Uterus (tissue), 4 donors: ENCODE measurements around the gene CTBP1. TPM values are rescaled to one million over a fixed set of nuclear protein-coding genes. Genes with fewer than 3 reads are reported as not detected.

Experiments
- DNase-seq, 2 donors: peaks; one replicate each; pipeline ENCODE4 v3.0.0-alpha.2; 2019 to 2020
- H3K27ac ChIP-seq, 2 donors: fragments of 200-600 bp; sonication (generic); 1 replicate in 1 of 2; 2 replicates in 1 of 2; pipeline ENCODE4 v1.5.1; 2016 to 2018
- H3K27me3 ChIP-seq, 2 donors: fragments of 200-600 bp; sonication (generic); one replicate each; pipeline ENCODE4 v1.5.1; 2018 to 2019; ENCODE audit warnings: control low read depth in 1 of 2
- H3K36me3 ChIP-seq, 2 donors: fragments of 200-600 bp; sonication (generic); one replicate each; pipeline ENCODE4 v1.5.1; 2019; ENCODE audit warnings: control low read depth in 1 of 2
- H3K4me1 ChIP-seq, 2 donors: fragments of 200-600 bp; sonication (generic); one replicate each; pipeline ENCODE4 v1.5.1; 2018 to 2019; ENCODE audit warnings: control low read depth in 1 of 2
- H3K4me3 ChIP-seq, 2 donors: fragments of 200-600 bp; sonication (generic); 1 replicate in 1 of 2; 2 replicates in 1 of 2; pipeline ENCODE4 v1.5.1; 2018 to 2019; ENCODE audit warnings: mild to moderate bottlenecking in 1 of 2
- H3K9me3 ChIP-seq, 2 donors: fragments of 200-600 bp; sonication (generic); one replicate each; pipeline ENCODE4 v1.5.1; 2019; ENCODE audit warnings: control low read depth in 1 of 2
- POLR2A ChIP-seq, 2 donors: fragments of 450-650 bp; IDR thresholded peaks; one replicate each; pipeline ENCODE4 v1.6.1; 2016; ENCODE audit warnings: antibody characterized with exemption in 2 of 2, mild to moderate bottlenecking in 1 of 2, moderate library complexity in 1 of 2
- intact Hi-C: fragments of 100-400 bp; cut with DNase I; formaldehyde crosslinking; loops from one replicate; pipeline ENCODE4 v1.15.1; 2023; ENCODE audit warnings: low total_unique reads
- total RNA-seq, 4 donors: library from RNA; depleted of rRNA in 3 of 4; stranded (reverse); fragments of >200 nt in 3 of 4; gene quantifications; one replicate each; pipeline versions ENCODE4 v1.1.0 to v1.2.4, GENCODE V29; 2014 to 2023
- TF ChIP-seq, protein P1 (sequence below), 4 experiments: fragments of 200-600 bp in 2 of 4; fragments of 450-650 bp in 2 of 4; sonication (generic) in 2 of 4; IDR thresholded peaks; one replicate each; pipeline ENCODE4 v1.5.1; 2016 to 2019; ENCODE audit warnings: antibody characterized with exemption in 4 of 4, mild to moderate bottlenecking in 2 of 4, moderate library complexity in 1 of 4
- donor health status: DM: yes; HTN: yes; CAD: no.

The CTBP1 gene
- total RNA-seq, 4 donors from 2014 or later, result 104 to 193 (median 162) TPM

DNA sequence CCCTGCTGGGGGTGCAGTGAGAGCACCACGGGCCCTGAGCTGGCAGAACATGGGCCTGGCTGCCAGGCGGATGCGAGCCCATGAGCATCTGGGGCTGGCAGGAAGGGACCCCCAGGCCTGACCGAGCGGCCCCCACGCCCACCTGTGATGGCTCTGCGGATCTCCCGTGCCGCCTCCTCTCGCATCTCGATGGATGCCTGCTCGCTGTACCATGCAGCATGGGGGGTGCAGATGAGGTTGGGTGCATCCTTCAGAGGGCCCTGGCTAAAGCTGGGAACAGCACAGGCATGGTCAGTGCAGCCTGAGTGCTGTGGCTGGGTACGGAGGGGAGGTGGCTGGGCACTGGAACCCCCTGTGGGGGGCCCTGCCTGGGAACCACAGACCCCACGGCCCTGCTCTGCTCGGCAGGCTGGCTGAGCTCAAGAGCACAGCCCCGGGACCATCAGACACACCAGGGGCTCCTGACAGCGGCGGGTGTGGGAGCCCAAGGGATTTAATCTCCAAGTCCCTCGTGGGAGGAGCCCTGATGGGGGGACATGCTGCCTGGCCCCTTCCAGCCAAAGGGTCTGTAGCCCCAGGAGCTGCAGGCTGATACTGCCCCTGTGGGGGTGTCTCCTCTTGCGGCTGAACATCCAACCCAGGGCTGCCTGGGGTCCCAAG, 35.5 kb downstream of the CTBP1 start:
- H3K9me3 ChIP-seq, result no peaks in the 10 kb centered on the region
- TF ChIP-seq, protein P1, sequence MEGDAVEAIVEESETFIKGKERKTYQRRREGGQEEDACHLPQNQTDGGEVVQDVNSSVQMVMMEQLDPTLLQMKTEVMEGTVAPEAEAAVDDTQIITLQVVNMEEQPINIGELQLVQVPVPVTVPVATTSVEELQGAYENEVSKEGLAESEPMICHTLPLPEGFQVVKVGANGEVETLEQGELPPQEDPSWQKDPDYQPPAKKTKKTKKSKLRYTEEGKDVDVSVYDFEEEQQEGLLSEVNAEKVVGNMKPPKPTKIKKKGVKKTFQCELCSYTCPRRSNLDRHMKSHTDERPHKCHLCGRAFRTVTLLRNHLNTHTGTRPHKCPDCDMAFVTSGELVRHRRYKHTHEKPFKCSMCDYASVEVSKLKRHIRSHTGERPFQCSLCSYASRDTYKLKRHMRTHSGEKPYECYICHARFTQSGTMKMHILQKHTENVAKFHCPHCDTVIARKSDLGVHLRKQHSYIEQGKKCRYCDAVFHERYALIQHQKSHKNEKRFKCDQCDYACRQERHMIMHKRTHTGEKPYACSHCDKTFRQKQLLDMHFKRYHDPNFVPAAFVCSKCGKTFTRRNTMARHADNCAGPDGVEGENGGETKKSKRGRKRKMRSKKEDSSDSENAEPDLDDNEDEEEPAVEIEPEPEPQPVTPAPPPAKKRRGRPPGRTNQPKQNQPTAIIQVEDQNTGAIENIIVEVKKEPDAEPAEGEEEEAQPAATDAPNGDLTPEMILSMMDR (IDR thresholded peaks at IDR 0.05), result no peak
- TF ChIP-seq POLR2A (IDR thresholded peaks at IDR 0.05), result no peak
- no peak overlapping the region for H3K4me3 ChIP-seq
- peak overlapping the region; percentile 88 to 93 for H3K27ac ChIP-seq
- H3K36me3 ChIP-seq, result no peaks in the 10 kb centered on the region
- peaks cover 24 to 55% of the 10 kb centered on the region in 2 donors for H3K4me1 ChIP-seq
- DNase-seq, result no peak
- H3K27me3 ChIP-seq, result no peaks in the 10 kb centered on the region
- intact Hi-C loops, result loop anchor here (5.0 kb wide), 1 partner anchor 34 kb away; the partner anchor contains the start of gene CTBP1

DNA sequence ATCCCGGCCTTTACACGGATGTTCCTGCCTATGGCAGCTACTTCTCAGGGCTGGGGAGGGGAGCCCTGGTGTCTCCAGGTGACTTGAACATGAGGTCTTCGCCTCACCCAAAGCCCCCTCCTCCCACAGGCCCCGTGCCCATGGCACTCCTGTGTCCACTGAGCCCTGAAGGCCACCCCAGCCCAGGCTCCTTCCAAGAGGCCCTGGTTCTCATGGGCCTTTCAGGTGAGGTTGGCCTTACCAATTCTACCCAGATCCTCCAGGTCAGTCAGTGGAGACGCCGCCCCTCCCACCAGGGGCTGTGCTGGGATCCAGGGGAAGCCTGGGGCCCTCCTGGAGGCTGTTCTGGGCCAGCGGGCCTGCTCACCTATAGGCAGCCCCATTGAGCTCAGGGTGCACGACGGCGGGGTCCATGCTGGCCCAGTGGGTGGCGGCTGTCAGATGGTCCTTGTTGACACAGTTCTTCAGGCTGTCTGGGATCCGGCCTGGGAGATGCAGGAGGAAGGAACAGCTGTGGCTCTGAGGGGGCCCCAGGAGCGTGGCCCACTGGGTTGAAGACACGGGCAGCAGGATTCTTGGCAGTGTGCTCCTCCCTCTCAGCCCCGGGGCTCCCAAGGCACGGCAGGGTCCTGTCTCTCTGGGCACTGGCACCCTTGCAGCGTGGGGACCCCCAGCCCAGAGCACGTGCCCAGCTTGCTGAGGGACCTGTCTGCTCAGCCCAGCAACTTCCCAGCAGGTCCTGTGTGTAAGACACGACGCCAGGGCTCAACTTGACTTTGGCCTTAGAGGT, 36.2 kb downstream of the CTBP1 start:
- Histone ChIP-seq H3K4me3 (no peak overlapping the region), H3K27me3 (no peaks in the 10 kb centered on the region), H3K4me1 (peaks cover 26 to 62% of the 10 kb centered on the region in 2 donors), H3K36me3 (no peaks in the 10 kb centered on the region), H3K27ac (peak overlapping the region; percentile 88 to 93), H3K9me3 (no peaks in the 10 kb centered on the region)
- intact Hi-C loops, result loop anchor here (5.0 kb wide), 1 partner anchor 35 kb away; the partner anchor contains the start of gene CTBP1
- no peak for TF ChIP-seq POLR2A (IDR thresholded peaks at IDR 0.05)
- TF ChIP-seq, protein P1 (IDR thresholded peaks at IDR 0.05), result no peak
- DNase-seq, result no peak

DNA sequence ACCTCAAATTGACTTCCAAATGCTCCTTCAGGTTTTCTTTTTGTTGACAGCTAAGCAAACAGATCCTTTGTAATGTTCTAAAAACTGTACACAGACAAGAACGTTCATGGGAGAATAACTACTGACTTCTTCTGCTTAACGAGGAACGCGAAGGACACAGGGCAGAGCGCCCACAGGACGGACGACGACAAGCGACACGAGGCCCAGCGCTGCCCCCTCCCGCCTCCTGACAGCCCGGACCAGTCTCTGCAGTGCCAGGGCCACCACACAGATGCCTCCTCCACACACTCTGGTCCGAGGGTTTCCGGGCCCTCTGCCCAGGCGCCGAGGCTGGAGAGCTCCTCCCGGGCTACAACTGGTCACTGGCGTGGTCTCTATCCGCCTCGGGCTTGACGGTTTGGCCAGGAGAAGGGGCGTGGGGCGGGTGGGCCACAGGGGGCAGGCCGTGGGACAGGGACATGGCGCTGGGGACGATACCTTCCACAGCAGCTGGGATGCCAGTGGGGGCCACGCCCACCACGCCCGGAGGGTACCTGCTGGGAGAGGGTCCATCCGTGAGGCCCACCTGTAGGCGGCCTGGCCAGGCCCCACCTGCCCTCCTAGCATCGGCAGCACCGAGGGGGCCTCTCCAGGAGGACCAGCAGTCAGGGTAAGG, 36.9 kb downstream of the CTBP1 start:
- peak overlapping the region; percentile 88 to 93 for H3K27ac ChIP-seq
- H3K36me3 ChIP-seq, result no peaks in the 10 kb centered on the region

DNA sequence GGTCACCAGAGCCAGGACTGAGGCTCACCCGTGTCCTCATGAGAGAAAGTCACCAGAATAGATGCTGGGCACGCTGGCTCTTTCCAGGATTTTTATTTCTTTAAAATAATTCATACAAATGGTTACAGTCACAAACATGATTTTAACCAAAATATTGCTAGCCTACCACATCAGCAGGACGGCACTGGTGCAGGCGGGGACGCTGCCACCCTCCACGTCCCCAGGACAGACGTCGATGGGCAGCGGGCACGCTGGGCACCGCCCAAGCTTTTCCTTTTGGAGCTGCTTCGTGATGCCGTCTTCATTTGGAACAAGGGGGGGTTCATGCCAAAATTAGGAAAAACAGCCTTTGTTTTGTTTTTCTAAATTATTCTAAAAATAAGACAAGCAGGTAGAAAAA, 37.6 kb downstream of the CTBP1 start:
- H3K27ac ChIP-seq, result peak overlapping the region; percentile 88 to 93
- peak in 1 of 2 donors; percentile 14 for DNase-seq
- peaks cover 26 to 65% of the 10 kb centered on the region in 2 donors for H3K4me1 ChIP-seq
- no peak overlapping the region for H3K4me3 ChIP-seq
- TF ChIP-seq, protein P1 (IDR thresholded peaks at IDR 0.05), result no peak
- TF ChIP-seq POLR2A (IDR thresholded peaks at IDR 0.05), result no peak
- no peaks in the 10 kb centered on the region for H3K9me3 ChIP-seq
- H3K36me3 ChIP-seq, result no peaks in the 10 kb centered on the region
- intact Hi-C loops, result loop anchor here (5.0 kb wide), 1 partner anchor 36 kb away; the partner anchor contains the start of gene CTBP1
- H3K27me3 ChIP-seq, result no peaks in the 10 kb centered on the region

More for the DNA sequence above, 36.9 kb downstream of the CTBP1 start:
- H3K9me3 ChIP-seq, result no peaks in the 10 kb centered on the region
- H3K27me3 ChIP-seq, result no peaks in the 10 kb centered on the region
- peaks cover 26 to 62% of the 10 kb centered on the region in 2 donors for H3K4me1 ChIP-seq
- DNase-seq, result no peak
- no peak for TF ChIP-seq POLR2A (IDR thresholded peaks at IDR 0.05)
- TF ChIP-seq, protein P1 (IDR thresholded peaks at IDR 0.05), result no peak
- intact Hi-C loops, result loop anchor here (5.0 kb wide), 1 partner anchor 35 kb away; the partner anchor contains the start of gene CTBP1
- no peak overlapping the region for H3K4me3 ChIP-seq
